ENCODE data around the gene KLK8. TPM values are rescaled to one million over a fixed set of nuclear protein-coding genes. Genes with fewer than 3 reads are reported as not detected.

KLK8 gene
- total RNA-seq, 4 donors from 2014 or later, result not detected

DNA sequence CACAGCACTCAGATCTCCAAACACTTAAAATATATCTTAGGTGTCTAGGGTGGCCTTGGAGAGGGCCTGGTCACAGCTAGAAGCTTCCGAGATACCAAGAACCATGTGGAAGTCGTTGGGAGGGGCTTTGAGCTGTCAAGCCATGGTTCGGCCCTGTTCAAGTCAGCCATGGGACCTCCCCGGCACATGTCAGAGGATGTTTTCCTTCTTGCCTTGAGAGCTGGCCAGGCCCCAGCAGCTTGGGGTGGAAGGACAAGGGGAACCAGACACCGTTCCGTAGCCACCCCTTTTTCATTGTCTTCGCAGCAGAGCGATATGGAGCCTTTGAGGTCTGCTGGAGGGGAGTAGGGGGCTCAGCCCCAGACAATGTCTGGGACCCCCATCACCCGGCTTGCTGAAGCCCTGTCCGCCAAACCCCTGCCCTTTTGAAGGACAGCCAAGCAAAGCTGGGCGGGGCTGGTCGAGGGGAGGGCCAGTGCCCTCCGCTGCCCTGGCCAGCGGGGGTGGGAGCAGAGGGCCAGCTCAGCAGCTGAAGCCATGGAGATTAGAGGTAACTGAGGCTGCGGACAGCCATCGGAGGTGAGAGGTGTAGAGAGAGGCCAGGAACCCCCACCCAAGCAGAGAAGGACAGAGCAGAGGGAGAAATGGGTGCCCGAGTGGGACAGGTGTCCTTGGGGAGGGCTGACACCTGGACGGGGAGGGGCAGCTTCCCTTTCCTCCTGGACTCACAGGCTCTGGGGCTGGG, 24.6 kb upstream of the KLK8 start:
- DNase-seq (ENCODE audit: extremely low spot score), result no peak
- 56% methylated on average over 14 of the region's 18 CpGs for WGBS
- intact Hi-C loops (cut with DNase I), result no loop called here

GRCh38 chr19:51025401-51025800, 24.0 kb upstream of the KLK8 start:
- no peak for TF ChIP-seq EP300 (IDR thresholded peaks at IDR 0.05)
- no peak for TF ChIP-seq CTCF (IDR thresholded peaks at IDR 0.05)
- no peak for TF ChIP-seq POLR2AphosphoS5 (IDR thresholded peaks at IDR 0.05)
- TF ChIP-seq POLR2A (IDR thresholded peaks at IDR 0.05; ENCODE audit: low read depth), result no peak
- no peaks in the 10 kb centered on the region for H3K4me1 ChIP-seq
- intact Hi-C loops (cut with DNase I), result no loop called here
- H3K36me3 ChIP-seq, result no peaks in the 10 kb centered on the region
- H3K9me3 ChIP-seq, result no peaks in the 10 kb centered on the region
- no peak for DNase-seq (ENCODE audit: extremely low spot score)
- H3K4me3 ChIP-seq, result no peak overlapping the region
- H3K27me3 ChIP-seq, result peaks cover 0 to 90% (median 10%) of the 10 kb centered on the region in 4 donors
- WGBS, result 80% methylated on average over 5 of the region's 6 CpGs
- H3K27ac ChIP-seq (replicated peaks in 1 of 4), result no peak overlapping the region

More for the DNA sequence above, 24.6 kb upstream of the KLK8 start:
- H3K9me3 ChIP-seq, result no peaks in the 10 kb centered on the region
- no peaks in the 10 kb centered on the region for H3K4me1 ChIP-seq
- no peak overlapping the region for H3K4me3 ChIP-seq
- TF ChIP-seq EP300 (IDR thresholded peaks at IDR 0.05), result no peak
- no peak for TF ChIP-seq CTCF (IDR thresholded peaks at IDR 0.05)
- TF ChIP-seq POLR2A (IDR thresholded peaks at IDR 0.05; ENCODE audit: low read depth), result no peak
- TF ChIP-seq POLR2AphosphoS5 (IDR thresholded peaks at IDR 0.05), result no peak
- no peaks in the 10 kb centered on the region for H3K36me3 ChIP-seq
- peaks cover 0 to 88% (median 10%) of the 10 kb centered on the region in 4 donors for H3K27me3 ChIP-seq
- H3K27ac ChIP-seq (replicated peaks in 1 of 4), result no peak overlapping the region

GRCh38 chr19:51024924-51025323, 23.5 kb upstream of the KLK8 start:
- intact Hi-C loops (cut with DNase I), result loop anchor here (5.0 kb wide), 1 partner anchor 72 kb away; no protein-coding TSS in a partner anchor
- 57% methylated on average over 5 of the region's 5 CpGs for WGBS
- Histone ChIP-seq H3K9me3 (no peaks in the 10 kb centered on the region), H3K27ac (replicated peaks in 1 of 4) (no peak overlapping the region), H3K36me3 (no peaks in the 10 kb centered on the region), H3K4me3 (no peak overlapping the region), H3K4me1 (peaks cover 0 to under 1% (median under 1%) of the 10 kb centered on the region in 4 donors), H3K27me3 (peaks cover 0 to 92% (median 10%) of the 10 kb centered on the region in 4 donors)
- TF ChIP-seq CTCF (IDR thresholded peaks at IDR 0.05) (no peak), EP300 (IDR thresholded peaks at IDR 0.05) (no peak), POLR2AphosphoS5 (IDR thresholded peaks at IDR 0.05) (no peak), POLR2A (IDR thresholded peaks at IDR 0.05; ENCODE audit: low read depth) (no peak)
- no peak for DNase-seq (ENCODE audit: extremely low spot score)

GRCh38 chr19:51023946-51024345, 22.5 kb upstream of the KLK8 start:
- DNase-seq (ENCODE audit: extremely low spot score), result no peak
- intact Hi-C loops (cut with DNase I), result loop anchor here (5.0 kb wide), 1 partner anchor 73 kb away; no protein-coding TSS in a partner anchor
- Histone ChIP-seq H3K4me1 (peaks cover 6 to 10% (median 9%) of the 10 kb centered on the region in 4 donors), H3K27ac (replicated peaks in 1 of 4) (no peak overlapping the region), H3K4me3 (no peak overlapping the region), H3K9me3 (no peaks in the 10 kb centered on the region), H3K36me3 (no peaks in the 10 kb centered on the region), H3K27me3 (peaks cover 0 to 92% (median 19%) of the 10 kb centered on the region in 4 donors)
- 71% methylated on average over 11 of the region's 11 CpGs for WGBS
- no peak for TF ChIP-seq CTCF (IDR thresholded peaks at IDR 0.05)
- TF ChIP-seq EP300 (IDR thresholded peaks at IDR 0.05), result no peak
- TF ChIP-seq POLR2AphosphoS5 (IDR thresholded peaks at IDR 0.05), result no peak
- TF ChIP-seq POLR2A (IDR thresholded peaks at IDR 0.05; ENCODE audit: low read depth), result no peak

Measured in esophagus muscularis mucosa (tissue), 4 donors.